ENCODE data around the gene STIM2. TPM values are rescaled to one million over a fixed set of nuclear protein-coding genes. Genes with fewer than 3 reads are reported as not detected.

STIM2 gene
- total and polyA plus RNA-seq, 2 donors (not counting 3 experiments of a cell fraction or from before 2014, with no cell fraction given) = 21.0 to 21.2 TPM

DNA sequence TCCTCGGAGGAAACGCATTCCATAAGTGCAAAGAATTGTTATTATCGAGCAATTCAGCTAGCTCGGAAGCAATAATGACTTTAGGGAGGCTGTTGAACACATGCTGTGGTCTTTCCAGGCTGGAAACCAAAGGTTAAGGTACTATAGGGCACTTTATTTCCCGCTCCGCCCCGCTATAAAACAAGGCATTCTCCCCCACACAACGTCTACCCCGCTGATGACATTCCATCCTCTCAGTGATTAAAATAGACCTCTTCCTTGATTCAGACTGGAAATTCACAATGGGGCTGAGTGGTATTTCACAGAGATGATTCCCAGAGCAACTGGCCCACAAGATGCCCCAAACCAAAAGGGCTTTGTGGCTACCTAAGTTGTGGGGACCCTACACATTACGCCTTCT is 196.4 kb downstream of the STIM2 start:
- Histone ChIP-seq H4K20me1 (replicated peaks; ENCODE audit: control insufficient read depth, extremely low read depth, insufficient read depth, low read length) (no peaks in the 10 kb centered on the region), H3K9me1 (replicated peaks; ENCODE audit: control insufficient read depth, extremely low read depth, insufficient read depth, low read length) (no peaks in the 10 kb centered on the region), H3K9ac (replicated peaks; ENCODE audit: extremely low read depth, insufficient read depth, low read length) (no peak overlapping the region), H3K36me3 (ENCODE audit: control insufficient read depth in 2 of 2, extremely low read depth in 1 of 2, insufficient read depth in 2 of 2, low read length in 2 of 2) (no peaks in the 10 kb centered on the region), H2AFZ (ENCODE audit: low read depth, low read length) (no peak overlapping the region), H3K4me3 (replicated peaks in 1 of 3; ENCODE audit: insufficient read depth in 1 of 3, low read depth in 1 of 3, low read length in 3 of 3) (no peak overlapping the region), H3K27me3 (ENCODE audit: control insufficient read depth in 2 of 2, insufficient read depth in 2 of 2, low read length in 2 of 2) (no peaks in the 10 kb centered on the region), H3K4me1 (ENCODE audit: control insufficient read depth, extremely low read depth, insufficient read depth, low read length) (no peaks in the 10 kb centered on the region), H3K9me3 (replicated peaks; ENCODE audit: control insufficient read depth, insufficient read depth, low read length) (no peaks in the 10 kb centered on the region), H3K4me2 (ENCODE audit: insufficient read depth, low read length) (no peak overlapping the region), H3K79me2 (ENCODE audit: control insufficient read depth, insufficient read depth, low read length) (no peaks in the 10 kb centered on the region), H3K27ac (ENCODE audit: insufficient read depth, low read depth, low read length) (no peak overlapping the region)
- dilution Hi-C loops (cut with MboI; ENCODE audit: extremely low pct_ligation_motif_present, low sequenced_read_pairs) = no loop called here
- intact Hi-C loops (cut with micrococcal nuclease) = no loop called here
- FAIRE-seq (no peak), DNase-seq (ENCODE audit: low read depth, low spot score) (no peak)
- no TSS peak for BruUV-seq (replicated peaks)
- CTCF ChIA-PET = no interaction called here
- POLR2A ChIA-PET = no interaction called here
- TF ChIP-seq, protein P1, sequence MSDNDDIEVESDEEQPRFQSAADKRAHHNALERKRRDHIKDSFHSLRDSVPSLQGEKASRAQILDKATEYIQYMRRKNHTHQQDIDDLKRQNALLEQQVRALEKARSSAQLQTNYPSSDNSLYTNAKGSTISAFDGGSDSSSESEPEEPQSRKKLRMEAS (IDR thresholded peaks at IDR 0.05; ENCODE audit: insufficient read depth, insufficient read length) = no peak
- TF ChIP-seq FOS (IDR thresholded peaks at IDR 0.05; ENCODE audit: borderline replicate concordance, insufficient read depth, low read length) (no peak), POLR2AphosphoS5 (IDR thresholded peaks at IDR 0.05; ENCODE audit: insufficient read depth, low read depth, low read length) (no peak), GATA2 (IDR thresholded peaks at IDR 0.05; ENCODE audit: insufficient read depth, insufficient read length, low read depth, low read length) (no peak), EZH2 (IDR thresholded peaks at IDR 0.05; ENCODE audit: borderline replicate concordance, low read depth, low read length, severe bottlenecking) (no peak), POLR2A (IDR thresholded peaks at IDR 0.05; ENCODE audit: low read depth, low read length) (no peak), JUN (IDR thresholded peaks at IDR 0.05; ENCODE audit: borderline replicate concordance, insufficient read depth, insufficient read length, low read depth) (no peak), MYC (IDR thresholded peaks at IDR 0.05; ENCODE audit: low read depth, low read length) (no peak)
- TF ChIP-seq, protein P2, sequence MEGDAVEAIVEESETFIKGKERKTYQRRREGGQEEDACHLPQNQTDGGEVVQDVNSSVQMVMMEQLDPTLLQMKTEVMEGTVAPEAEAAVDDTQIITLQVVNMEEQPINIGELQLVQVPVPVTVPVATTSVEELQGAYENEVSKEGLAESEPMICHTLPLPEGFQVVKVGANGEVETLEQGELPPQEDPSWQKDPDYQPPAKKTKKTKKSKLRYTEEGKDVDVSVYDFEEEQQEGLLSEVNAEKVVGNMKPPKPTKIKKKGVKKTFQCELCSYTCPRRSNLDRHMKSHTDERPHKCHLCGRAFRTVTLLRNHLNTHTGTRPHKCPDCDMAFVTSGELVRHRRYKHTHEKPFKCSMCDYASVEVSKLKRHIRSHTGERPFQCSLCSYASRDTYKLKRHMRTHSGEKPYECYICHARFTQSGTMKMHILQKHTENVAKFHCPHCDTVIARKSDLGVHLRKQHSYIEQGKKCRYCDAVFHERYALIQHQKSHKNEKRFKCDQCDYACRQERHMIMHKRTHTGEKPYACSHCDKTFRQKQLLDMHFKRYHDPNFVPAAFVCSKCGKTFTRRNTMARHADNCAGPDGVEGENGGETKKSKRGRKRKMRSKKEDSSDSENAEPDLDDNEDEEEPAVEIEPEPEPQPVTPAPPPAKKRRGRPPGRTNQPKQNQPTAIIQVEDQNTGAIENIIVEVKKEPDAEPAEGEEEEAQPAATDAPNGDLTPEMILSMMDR (IDR thresholded peaks at IDR 0.05; ENCODE audit: extremely low read depth in 1 of 2, insufficient read depth in 1 of 2, low read depth in 1 of 2, low read length in 2 of 2) = no peak

Data from endothelial cell of umbilical vein (primary cell).